CD4-positive, alpha-beta T cell (primary cell): ENCODE data around the gene REXO1. TPM values are rescaled to one million over a fixed set of nuclear protein-coding genes. Genes with fewer than 3 reads are reported as not detected.
"Not testable (repeated sequence)": the region's sequence is repeated elsewhere in the genome, so short reads cannot be mapped to it uniquely, and the experiment has no call there.

Source experiments
- ATAC-seq: fragments of 200-7000 bp; cut with Tn5 transposase; one replicate; pipeline ENCODE4 v1.10.0; 2022; ENCODE audit warnings: mild to moderate bottlenecking; ENCODE audit not compliant: poor library complexity
- CTCF ChIA-PET: fragments of 350-600 bp; sonication (Branson Sonifier 250); formaldehyde crosslinking; loops from one replicate; lab custom pipeline; 2021; ENCODE audit warnings: antibody characterized with exemption, inconsistent platforms; lab: Charles Lee
- POLR2A ChIA-PET: fragments of 350-600 bp; sonication (Branson Sonifier 250); formaldehyde crosslinking; loops from one replicate; lab custom pipeline; 2021; ENCODE audit warnings: antibody characterized with exemption, inconsistent platforms; lab: Charles Lee
- DNase-seq, 14 experiments: peaks; one replicate each; pipeline ENCODE4 v3.0.0-alpha.2; 2013 to 2020; ENCODE audit warnings: mixed read lengths in 2 of 14
- H3K27ac ChIP-seq, 2 donors: one replicate each; pipeline versions ENCODE4 v1.5.1 to v1.7.0; 2013; ENCODE audit warnings: low read length in 2 of 2, low read depth in 1 of 2, mild to moderate bottlenecking in 1 of 2
- H3K27me3 ChIP-seq, 2 experiments: 1 replicate in 1 of 2; 2 replicates in 1 of 2; pipeline versions ENCODE4 v1.6.1 to v1.7.0; 2013; ENCODE audit warnings: low read length in 2 of 2, control low read depth in 1 of 2, mild to moderate bottlenecking in 1 of 2, moderate library complexity in 1 of 2; ENCODE audit not compliant: insufficient read depth in 2 of 2, control insufficient read depth in 1 of 2
- H3K36me3 ChIP-seq: one replicate; pipeline ENCODE4 v1.6.1; 2013; ENCODE audit warnings: low read length, control low read depth; ENCODE audit not compliant: insufficient read depth
- H3K4me1 ChIP-seq: one replicate; pipeline ENCODE4 v1.6.1; 2013; ENCODE audit warnings: low read length, control low read depth; ENCODE audit not compliant: insufficient read depth
- H3K4me3 ChIP-seq: one replicate; pipeline ENCODE4 v1.5.1; 2013; ENCODE audit warnings: mild to moderate bottlenecking, low read length, moderate library complexity
- H3K9me3 ChIP-seq, 2 experiments: 1 replicate in 1 of 2; 2 replicates in 1 of 2; pipeline versions ENCODE4 v1.6.1 to v1.7.0; 2013; ENCODE audit warnings: low read length in 2 of 2, mild to moderate bottlenecking in 2 of 2, control low read depth in 1 of 2, moderate library complexity in 1 of 2; ENCODE audit not compliant: control insufficient read depth in 1 of 2, insufficient read depth in 1 of 2
- H3K27ac Mint-ChIP-seq: one replicate; pipeline ENCODE4 v1.8.0; 2020; ENCODE audit warnings: mixed read lengths
- H3K27me3 Mint-ChIP-seq: one replicate; pipeline ENCODE4 v1.8.0; 2021; ENCODE audit warnings: mixed read lengths
- H3K36me3 Mint-ChIP-seq: one replicate; pipeline ENCODE4 v1.8.0; 2021; ENCODE audit warnings: low read depth, mixed read lengths
- H3K4me1 Mint-ChIP-seq: one replicate; pipeline ENCODE4 v1.8.0; 2021; ENCODE audit warnings: low read depth, mixed read lengths
- H3K4me3 Mint-ChIP-seq: one replicate; pipeline ENCODE4 v1.8.0; 2020; ENCODE audit warnings: mild to moderate bottlenecking, mixed read lengths
- H3K9me3 Mint-ChIP-seq: one replicate; pipeline ENCODE4 v1.8.0; 2020; ENCODE audit warnings: mixed read lengths
- intact Hi-C, 2 experiments: fragments of 100-400 bp; cut with DNase I in 1 of 2; cut with micrococcal nuclease in 1 of 2; formaldehyde crosslinking; loops; one replicate each; pipeline versions ENCODE4 v1.15.1 to v1.9.0; 2023 to 2025; cut with DNase I, micrococcal nuclease
- total RNA-seq, 174 experiments: library from RNA in 2 of 174; stranded (reverse) in 2 of 174; gene quantifications; one replicate each; pipeline ENCODE4 v1.2.3 and lab custom pipeline; 2021 to 2026
- TF ChIP-seq, protein P1 (sequence below): fragments of 200-600 bp; IDR thresholded peaks from one replicate; pipeline ENCODE4 v1.8.0; 2022; ENCODE audit warnings: antibody characterized with exemption, mild to moderate bottlenecking

REXO1 gene
- total RNA-seq, 2 experiments from 2014 or later = 106 to 114 TPM

GRCh38 chr19:1880611-1881392 is 32.5 kb upstream of the REXO1 start:
- DNase-seq (peak in 1 of 14 experiments; percentile 29), ATAC-seq (no peak)
- H3K27me3 ChIP-seq = no peaks in the 10 kb centered on the region
- Mint-ChIP-seq H3K4me1 (peaks cover 42% of the 10 kb centered on the region), H3K36me3 (peaks cover 41% of the 10 kb centered on the region), H3K27ac (peak overlapping the region; percentile 62), H3K9me3 (no peaks in the 10 kb centered on the region), H3K27me3 (no peaks in the 10 kb centered on the region), H3K4me3 (peak overlapping the region; percentile 54)
- ChIA-PET CTCF (no interaction called here), POLR2A (no interaction called here)
- TF ChIP-seq, protein P1, sequence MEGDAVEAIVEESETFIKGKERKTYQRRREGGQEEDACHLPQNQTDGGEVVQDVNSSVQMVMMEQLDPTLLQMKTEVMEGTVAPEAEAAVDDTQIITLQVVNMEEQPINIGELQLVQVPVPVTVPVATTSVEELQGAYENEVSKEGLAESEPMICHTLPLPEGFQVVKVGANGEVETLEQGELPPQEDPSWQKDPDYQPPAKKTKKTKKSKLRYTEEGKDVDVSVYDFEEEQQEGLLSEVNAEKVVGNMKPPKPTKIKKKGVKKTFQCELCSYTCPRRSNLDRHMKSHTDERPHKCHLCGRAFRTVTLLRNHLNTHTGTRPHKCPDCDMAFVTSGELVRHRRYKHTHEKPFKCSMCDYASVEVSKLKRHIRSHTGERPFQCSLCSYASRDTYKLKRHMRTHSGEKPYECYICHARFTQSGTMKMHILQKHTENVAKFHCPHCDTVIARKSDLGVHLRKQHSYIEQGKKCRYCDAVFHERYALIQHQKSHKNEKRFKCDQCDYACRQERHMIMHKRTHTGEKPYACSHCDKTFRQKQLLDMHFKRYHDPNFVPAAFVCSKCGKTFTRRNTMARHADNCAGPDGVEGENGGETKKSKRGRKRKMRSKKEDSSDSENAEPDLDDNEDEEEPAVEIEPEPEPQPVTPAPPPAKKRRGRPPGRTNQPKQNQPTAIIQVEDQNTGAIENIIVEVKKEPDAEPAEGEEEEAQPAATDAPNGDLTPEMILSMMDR = no peak
- H3K36me3 ChIP-seq = peaks cover 12% of the 10 kb centered on the region
- H3K9me3 ChIP-seq = no peaks in the 10 kb centered on the region
- peak overlapping the region in 1 of 2 donors; percentile 59 for H3K27ac ChIP-seq
- H3K4me1 ChIP-seq = peaks cover 54% of the 10 kb centered on the region
- intact Hi-C loops = loop anchor here in 1 of 2 experiments (5.0 kb wide), 1 partner anchor 206 kb away; no protein-coding TSS in a partner anchor
- no peak overlapping the region for H3K4me3 ChIP-seq

DNA sequence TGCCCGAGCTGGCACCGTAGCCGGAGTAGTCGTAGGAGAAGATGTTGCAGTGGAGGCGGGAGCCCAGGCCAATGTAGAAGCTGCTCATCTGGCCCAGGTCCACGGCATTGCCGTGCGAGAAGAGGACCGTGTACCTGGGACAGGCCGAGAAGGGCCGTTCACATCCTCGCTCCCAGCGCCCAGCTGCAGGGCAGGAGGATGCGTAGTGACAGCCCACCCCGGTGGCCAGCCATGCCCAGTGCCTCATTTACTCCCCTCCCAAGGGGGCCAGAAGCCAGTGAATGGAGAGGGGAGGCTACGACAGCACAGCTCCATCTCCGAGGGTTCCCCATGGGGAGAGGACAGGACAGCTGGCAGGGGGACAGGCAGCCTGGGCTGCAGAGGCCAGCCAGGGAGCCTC is 31.7 kb upstream of the REXO1 start:
- H3K27me3 ChIP-seq, H3K27me3 Mint-ChIP-seq, H3K9me3 ChIP-seq, CTCF ChIA-PET, H3K4me3 ChIP-seq, ATAC-seq, DNase-seq, POLR2A ChIA-PET, H3K9me3 Mint-ChIP-seq: not testable (repeated sequence)
- Histone ChIP-seq H3K4me1 (peaks cover 51% of the 10 kb centered on the region), H3K36me3 (peaks cover 12% of the 10 kb centered on the region), H3K27ac (peak overlapping the region in 1 of 2 donors; percentile 59)
- Mint-ChIP-seq H3K36me3 (peaks cover 44% of the 10 kb centered on the region), H3K27ac (peak overlapping the region; percentile 62), H3K4me1 (peaks cover 37% of the 10 kb centered on the region), H3K4me3 (peak overlapping the region; percentile 42)
- intact Hi-C loops = loop anchor here in 1 of 2 experiments (5.0 kb wide), 1 partner anchor 207 kb away; no protein-coding TSS in a partner anchor

DNA sequence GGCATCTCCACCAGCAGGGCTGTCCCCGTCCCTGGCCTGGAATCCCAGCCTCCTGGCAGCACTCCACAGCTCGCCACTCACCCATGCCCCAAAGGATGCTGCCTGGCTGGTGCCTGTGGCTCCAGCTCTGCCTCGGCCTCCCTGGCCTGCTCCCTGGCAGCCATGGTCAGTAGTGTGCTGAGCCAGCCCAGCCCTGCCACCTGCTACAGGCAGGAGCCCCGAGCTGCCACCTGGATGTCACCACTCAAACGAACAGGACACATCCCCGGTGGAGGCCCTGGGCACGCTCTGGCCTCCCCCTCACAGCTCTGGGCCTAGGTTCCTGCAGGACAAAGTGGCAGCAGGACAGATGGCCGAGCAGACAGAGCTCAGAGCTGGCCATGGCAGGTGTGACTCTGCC is 30.3 kb upstream of the REXO1 start:
- peaks cover 50% of the 10 kb centered on the region for H3K4me1 ChIP-seq
- H3K27me3 ChIP-seq, H3K27ac ChIP-seq, POLR2A ChIA-PET, CTCF ChIA-PET, H3K9me3 ChIP-seq, intact Hi-C loops, H3K4me3 ChIP-seq, ATAC-seq, H3K27ac Mint-ChIP-seq, DNase-seq, H3K27me3 Mint-ChIP-seq, H3K9me3 Mint-ChIP-seq: not testable (repeated sequence)
- Mint-ChIP-seq H3K36me3 (peaks cover 43% of the 10 kb centered on the region), H3K4me1 (peaks cover 38% of the 10 kb centered on the region), H3K4me3 (peak overlapping the region; percentile 38)
- peaks cover 14% of the 10 kb centered on the region for H3K36me3 ChIP-seq

DNA sequence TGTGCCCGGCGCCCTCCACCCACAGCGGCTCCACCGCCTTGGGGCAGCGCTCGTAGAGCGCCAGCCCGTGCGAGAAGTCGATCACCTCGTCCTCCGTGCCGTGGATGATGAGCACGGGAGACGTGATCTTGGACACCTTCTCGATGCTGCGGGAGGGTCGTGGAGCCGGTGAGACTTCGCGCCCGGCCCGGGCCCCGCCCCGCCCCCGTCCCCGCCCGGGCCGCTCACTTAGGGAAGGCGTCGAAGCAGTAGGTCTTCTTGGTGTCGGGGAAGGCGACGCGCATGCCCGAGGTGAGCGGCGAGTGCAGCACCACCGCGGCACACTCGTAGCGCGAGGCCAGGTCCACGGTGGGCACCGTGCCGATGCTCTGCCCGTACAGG is 29.0 kb upstream of the REXO1 start:
- CTCF ChIA-PET = interaction anchor here (1.6 to 1.7 kb wide), 2 partner anchors 20 to 28 kb away, joined by 4 to 5 read pairs; no protein-coding TSS in a partner anchor
- ATAC-seq, H3K9me3 Mint-ChIP-seq, H3K9me3 ChIP-seq, H3K27me3 ChIP-seq, H3K4me3 ChIP-seq, DNase-seq, intact Hi-C loops, H3K27ac ChIP-seq, H3K27ac Mint-ChIP-seq, H3K27me3 Mint-ChIP-seq, H3K4me3 Mint-ChIP-seq: not testable (repeated sequence)
- peaks cover 24% of the 10 kb centered on the region for H3K4me1 Mint-ChIP-seq
- peaks cover 35% of the 10 kb centered on the region for H3K36me3 Mint-ChIP-seq
- Histone ChIP-seq H3K36me3 (peaks cover 27% of the 10 kb centered on the region), H3K4me1 (peaks cover 50% of the 10 kb centered on the region)
- POLR2A ChIA-PET = interaction anchor here (1.2 to 3.4 kb wide), 6 partner anchors 7 to 27 kb away, joined by 5 to 41 read pairs (median 8); partner anchors contain the start of gene ABHD17A

DNA sequence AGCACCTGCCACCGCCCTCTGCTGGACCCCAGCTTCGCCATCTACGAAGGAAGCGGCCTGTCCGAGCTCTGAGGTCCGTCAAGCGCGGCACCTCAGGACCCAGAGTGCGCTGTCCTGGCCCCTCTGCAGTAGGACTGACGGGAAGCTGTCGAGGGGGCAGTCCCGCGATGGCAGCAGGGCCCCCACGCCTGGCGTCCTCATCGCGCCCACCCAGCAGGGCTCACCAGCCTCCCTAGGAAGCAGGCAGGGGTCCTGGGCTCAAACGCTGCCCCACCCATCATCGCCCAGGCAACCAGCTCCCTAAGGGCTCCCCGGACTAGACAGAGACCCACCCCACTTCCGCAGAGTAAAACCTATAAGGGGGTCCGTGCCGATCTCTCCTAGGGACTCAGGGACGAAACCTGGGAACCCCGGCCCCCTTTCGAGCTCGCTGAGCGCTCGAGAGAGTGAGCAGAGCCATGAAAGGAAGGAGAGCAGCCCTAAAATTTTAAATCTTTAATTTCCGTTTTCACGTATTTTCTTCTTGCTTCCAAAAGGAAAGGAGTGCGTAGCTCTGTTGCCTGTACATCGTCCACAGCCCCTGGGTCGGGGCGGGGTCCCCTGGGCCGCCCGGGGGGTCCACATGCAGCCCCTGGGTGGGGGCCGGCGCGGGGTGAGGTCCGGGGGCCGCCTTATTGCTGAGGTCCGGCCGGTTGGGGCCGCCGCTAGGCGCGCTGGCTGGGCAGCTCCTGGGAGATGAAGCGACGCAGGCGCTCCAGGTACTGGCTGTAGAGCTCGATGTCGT is 28.4 kb upstream of the REXO1 start:
- H3K9me3 Mint-ChIP-seq, H3K9me3 ChIP-seq, H3K27me3 Mint-ChIP-seq, H3K27me3 ChIP-seq: not testable (repeated sequence)
- intact Hi-C loops = loop anchor here in 1 of 2 experiments (1.0 kb wide), 1 partner anchor 9 kb away; the partner anchor contains the start of gene ABHD17A
- Mint-ChIP-seq H3K4me1 (peaks cover 20% of the 10 kb centered on the region), H3K36me3 (peaks cover 31% of the 10 kb centered on the region), H3K27ac (peak overlapping the region; percentile 91), H3K4me3 (peak overlapping the region; percentile 91)
- POLR2A ChIA-PET = interaction anchor here (0.7 to 3.4 kb wide), 13 partner anchors 8 to 175 kb away, joined by 3 to 41 read pairs (median 6); partner anchors contain the start of gene ABHD17A
- ATAC-seq (peak; percentile 5), DNase-seq (peak in 1 of 14 experiments; percentile 22)
- peaks cover 28% of the 10 kb centered on the region for H3K36me3 ChIP-seq
- peak overlapping the region; percentile 90 to 93 for H3K27ac ChIP-seq
- H3K4me3 ChIP-seq = peak overlapping the region; percentile 98
- CTCF ChIA-PET = interaction anchor here (1.6 to 2.7 kb wide), 3 partner anchors 12 to 27 kb away, joined by 4 to 23 read pairs (median 5); no protein-coding TSS in a partner anchor
- H3K4me1 ChIP-seq = peaks cover 45% of the 10 kb centered on the region
